A549 (cell line): Measurements from ENCODE around the gene LMBR1L.

Experiments used
- BCL3 ChIP-seq: fragments of >200 bp; sonication (Bioruptor Twin); formaldehyde crosslinking; IDR thresholded peaks from 3 replicates; pipeline ENCODE4 v1.6.1; 2016
- CBX2 ChIP-seq: fragments of 200-600 bp; sonication (generic); IDR thresholded peaks from 2 replicates; pipeline ENCODE4 v1.6.1; 2016; ENCODE audit warnings: low read depth, mild to moderate bottlenecking, borderline replicate concordance
- CTCF ChIP-seq: fragments of >200 bp; sonication (Bioruptor Twin); formaldehyde crosslinking; IDR thresholded peaks from 3 replicates; pipeline ENCODE4 v1.5.1; 2016
- EHF ChIP-seq: fragments of 250-450 bp; sonication (Bioruptor Pico); IDR thresholded peaks from 2 replicates; pipeline ENCODE4 v1.5.0; 2020; ENCODE audit warnings: mild to moderate bottlenecking
- HDAC2 ChIP-seq: fragments of 200-600 bp; sonication (generic); IDR thresholded peaks from 2 replicates; pipeline ENCODE4 v1.6.1; 2016
- HOXA7 ChIP-seq: fragments of 250-450 bp; sonication (Bioruptor Pico); IDR thresholded peaks from 2 replicates; pipeline ENCODE4 v1.5.0; 2020; ENCODE audit warnings: mild to moderate bottlenecking, moderate library complexity
- MAFK ChIP-seq: fragments of 450-650 bp; IDR thresholded peaks from 2 replicates; pipeline ENCODE4 v1.6.1; 2014; ENCODE audit not compliant: partially characterized antibody
- NFE2L2 ChIP-seq: fragments of 150-350 bp; conservative IDR thresholded peaks from 2 replicates; pipeline ENCODE4 v1.6.1; 2014; ENCODE audit warnings: low read length
- POLR2A ChIP-seq: IDR thresholded peaks from 2 replicates; pipeline ENCODE4 v1.6.1; 2012; ENCODE audit warnings: mild to moderate bottlenecking, low read length
- REST ChIP-seq: fragments of 200-600 bp; sonication (generic); IDR thresholded peaks from 2 replicates; pipeline ENCODE4 v1.6.1; 2016; ENCODE audit warnings: antibody characterized with exemption, mild to moderate bottlenecking, moderate library complexity
- RFX5 ChIP-seq: fragments of 450-650 bp; IDR thresholded peaks from 2 replicates; pipeline ENCODE4 v1.7.1; 2014; ENCODE audit warnings: antibody characterized with exemption, mild to moderate bottlenecking, moderate library complexity

- TF ChIP-seq CTCF, result no peak
- TF ChIP-seq POLR2A, result no peak
- no peak for TF ChIP-seq HDAC2
- no peak for TF ChIP-seq NFE2L2
- no peak for TF ChIP-seq REST
- TF ChIP-seq MAFK, result no peak
- TF ChIP-seq HOXA7, result no peak
- TF ChIP-seq RFX5, result no peak
- TF ChIP-seq BCL3, result no peak
- no peak for TF ChIP-seq EHF
- no peak for TF ChIP-seq CBX2
Observed at GRCh38 chr12:49098703-49099102, 11.9 kb downstream of the LMBR1L start.
